GM21515 (cell line): Measurements from ENCODE around the gene FCN2.

ENCODE experiments used
- ATAC-seq: cut with Tn5 transposase; IDR thresholded peaks from one replicate; pipeline ENCODE4 v1.9.1; 2021; ENCODE audit not compliant: unreplicated experiment

Gene FCN2

GRCh38 chr9:134887686-134888602 lies 7.3 kb downstream of the FCN2 start:
- no peak for ATAC-seq

- ATAC-seq, result no peak
These were observed 8.1 kb downstream of the FCN2 start for GRCh38 chr9:134888603-134889190.

GRCh38 chr9:134889386-134890154 lies 9.0 kb downstream of the FCN2 start:
- no peak for ATAC-seq

- ATAC-seq, result no peak
These were observed 9.5 kb downstream of the FCN2 start for GRCh38 chr9:134890155-134890495.

- ATAC-seq, result no peak
These were observed 10.4 kb downstream of the FCN2 start for GRCh38 chr9:134891053-134891452.

GRCh38 chr9:134891713-134892112 lies 11.1 kb downstream of the FCN2 start:
- no peak for ATAC-seq

GRCh38 chr9:134892221-134892620 lies 11.6 kb downstream of the FCN2 start:
- ATAC-seq, result no peak

GRCh38 chr9:134892820-134893420 lies 12.3 kb downstream of the FCN2 start:
- no peak for ATAC-seq

GRCh38 chr9:134894136-134894860 lies 13.7 kb downstream of the FCN2 start:
- no peak for ATAC-seq

- ATAC-seq, result no peak
These were observed 14.5 kb downstream of the FCN2 start for GRCh38 chr9:134895097-134895496.

GRCh38 chr9:134895567-134895907 lies 14.9 kb downstream of the FCN2 start:
- no peak for ATAC-seq

- ATAC-seq, result no peak
These were observed 15.6 kb downstream of the FCN2 start for GRCh38 chr9:134895908-134896833.

- ATAC-seq, result no peak
These were observed 16.4 kb downstream of the FCN2 start for GRCh38 chr9:134896834-134897583.

GRCh38 chr9:134897584-134898170 lies 17.1 kb downstream of the FCN2 start:
- ATAC-seq, result no peak

- no peak for ATAC-seq
These were observed 17.7 kb downstream of the FCN2 start for GRCh38 chr9:134898319-134898718.

GRCh38 chr9:134899168-134899567 lies 18.6 kb downstream of the FCN2 start:
- no peak for ATAC-seq

GRCh38 chr9:134899818-134900217 lies 19.2 kb downstream of the FCN2 start:
- ATAC-seq, result no peak

- no peak for ATAC-seq
These were observed 22.3 kb downstream of the FCN2 start for GRCh38 chr9:134902936-134903335.
